ENCODE measurements around the gene DNAJC5.

DNA sequence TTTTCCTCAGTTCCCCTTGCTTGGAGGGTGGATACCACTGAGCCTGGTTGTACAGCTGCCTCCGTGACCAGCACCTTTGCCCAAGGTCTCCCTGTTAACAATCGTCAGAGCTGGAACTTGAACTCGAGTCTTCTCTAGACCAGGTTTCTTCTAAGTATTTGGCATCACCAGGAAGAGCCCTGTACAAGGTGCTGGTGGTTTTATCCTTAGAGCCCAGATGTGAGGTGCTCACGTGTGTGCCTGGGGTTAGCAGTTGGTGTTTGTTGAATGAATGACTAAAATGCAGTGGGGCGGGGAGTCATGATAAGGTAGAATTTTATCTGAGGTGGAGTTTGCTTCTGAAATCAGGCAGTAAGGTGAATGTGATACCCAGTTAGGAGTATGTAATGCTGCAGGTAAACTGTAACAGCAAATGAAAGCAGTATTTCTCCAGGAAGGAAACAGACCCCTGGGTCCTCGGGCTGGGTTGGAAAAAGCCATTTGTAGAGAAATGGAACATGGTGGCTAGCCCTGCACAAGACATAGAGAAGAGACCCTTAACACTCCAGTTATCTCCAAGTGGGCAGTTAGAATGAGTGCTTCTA, 3.1 kb downstream of the DNAJC5 start:
- TF ChIP-seq POLR2AphosphoS5 (IDR thresholded peaks at IDR 0.05), result no peak
- TF ChIP-seq, protein P1, sequence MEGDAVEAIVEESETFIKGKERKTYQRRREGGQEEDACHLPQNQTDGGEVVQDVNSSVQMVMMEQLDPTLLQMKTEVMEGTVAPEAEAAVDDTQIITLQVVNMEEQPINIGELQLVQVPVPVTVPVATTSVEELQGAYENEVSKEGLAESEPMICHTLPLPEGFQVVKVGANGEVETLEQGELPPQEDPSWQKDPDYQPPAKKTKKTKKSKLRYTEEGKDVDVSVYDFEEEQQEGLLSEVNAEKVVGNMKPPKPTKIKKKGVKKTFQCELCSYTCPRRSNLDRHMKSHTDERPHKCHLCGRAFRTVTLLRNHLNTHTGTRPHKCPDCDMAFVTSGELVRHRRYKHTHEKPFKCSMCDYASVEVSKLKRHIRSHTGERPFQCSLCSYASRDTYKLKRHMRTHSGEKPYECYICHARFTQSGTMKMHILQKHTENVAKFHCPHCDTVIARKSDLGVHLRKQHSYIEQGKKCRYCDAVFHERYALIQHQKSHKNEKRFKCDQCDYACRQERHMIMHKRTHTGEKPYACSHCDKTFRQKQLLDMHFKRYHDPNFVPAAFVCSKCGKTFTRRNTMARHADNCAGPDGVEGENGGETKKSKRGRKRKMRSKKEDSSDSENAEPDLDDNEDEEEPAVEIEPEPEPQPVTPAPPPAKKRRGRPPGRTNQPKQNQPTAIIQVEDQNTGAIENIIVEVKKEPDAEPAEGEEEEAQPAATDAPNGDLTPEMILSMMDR (IDR thresholded peaks at IDR 0.05 in 8 of 11, conservative IDR thresholded peaks at IDR 0.05 in 3 of 11), result no peak
